ENCODE data around the gene PARP9.

DNA sequence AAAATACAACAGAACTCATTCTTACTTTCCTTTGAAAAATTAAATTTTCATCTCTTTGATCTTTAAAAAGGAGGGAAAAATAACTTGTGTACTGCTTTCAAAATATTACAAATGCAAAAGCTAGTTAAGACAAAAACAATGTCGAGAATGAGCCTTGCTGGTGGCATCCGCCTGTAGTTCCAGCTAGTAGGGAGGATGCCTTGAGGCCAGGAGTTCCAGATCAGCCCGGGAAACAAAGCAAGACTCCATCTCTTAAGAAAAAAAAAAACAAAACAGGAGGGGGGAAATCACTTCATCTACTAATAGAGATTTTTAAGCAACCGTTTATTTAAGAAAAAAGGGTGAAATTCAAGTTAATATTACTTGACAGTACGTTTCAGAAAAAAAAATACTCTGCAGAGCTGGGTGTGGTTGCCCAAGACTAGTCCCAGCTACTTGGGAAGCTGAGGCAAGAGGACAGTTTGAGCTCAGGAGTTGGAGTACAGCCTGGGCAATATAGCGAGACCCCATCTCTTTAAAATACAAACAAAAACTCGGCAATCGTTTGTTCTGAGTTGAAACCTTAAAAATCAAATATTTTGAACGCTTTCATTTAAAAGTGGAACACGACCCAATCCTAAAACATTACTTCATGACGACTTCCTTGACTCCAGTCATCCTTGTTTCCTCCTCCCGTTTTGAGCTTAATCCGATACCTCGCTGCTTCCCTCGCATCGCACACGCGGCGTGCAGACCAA, 50.5 kb downstream of the PARP9 start:
- TF ChIP-seq, protein P1, sequence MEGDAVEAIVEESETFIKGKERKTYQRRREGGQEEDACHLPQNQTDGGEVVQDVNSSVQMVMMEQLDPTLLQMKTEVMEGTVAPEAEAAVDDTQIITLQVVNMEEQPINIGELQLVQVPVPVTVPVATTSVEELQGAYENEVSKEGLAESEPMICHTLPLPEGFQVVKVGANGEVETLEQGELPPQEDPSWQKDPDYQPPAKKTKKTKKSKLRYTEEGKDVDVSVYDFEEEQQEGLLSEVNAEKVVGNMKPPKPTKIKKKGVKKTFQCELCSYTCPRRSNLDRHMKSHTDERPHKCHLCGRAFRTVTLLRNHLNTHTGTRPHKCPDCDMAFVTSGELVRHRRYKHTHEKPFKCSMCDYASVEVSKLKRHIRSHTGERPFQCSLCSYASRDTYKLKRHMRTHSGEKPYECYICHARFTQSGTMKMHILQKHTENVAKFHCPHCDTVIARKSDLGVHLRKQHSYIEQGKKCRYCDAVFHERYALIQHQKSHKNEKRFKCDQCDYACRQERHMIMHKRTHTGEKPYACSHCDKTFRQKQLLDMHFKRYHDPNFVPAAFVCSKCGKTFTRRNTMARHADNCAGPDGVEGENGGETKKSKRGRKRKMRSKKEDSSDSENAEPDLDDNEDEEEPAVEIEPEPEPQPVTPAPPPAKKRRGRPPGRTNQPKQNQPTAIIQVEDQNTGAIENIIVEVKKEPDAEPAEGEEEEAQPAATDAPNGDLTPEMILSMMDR (IDR thresholded peaks at IDR 0.05): no peak
- TF ChIP-seq, protein P2, sequence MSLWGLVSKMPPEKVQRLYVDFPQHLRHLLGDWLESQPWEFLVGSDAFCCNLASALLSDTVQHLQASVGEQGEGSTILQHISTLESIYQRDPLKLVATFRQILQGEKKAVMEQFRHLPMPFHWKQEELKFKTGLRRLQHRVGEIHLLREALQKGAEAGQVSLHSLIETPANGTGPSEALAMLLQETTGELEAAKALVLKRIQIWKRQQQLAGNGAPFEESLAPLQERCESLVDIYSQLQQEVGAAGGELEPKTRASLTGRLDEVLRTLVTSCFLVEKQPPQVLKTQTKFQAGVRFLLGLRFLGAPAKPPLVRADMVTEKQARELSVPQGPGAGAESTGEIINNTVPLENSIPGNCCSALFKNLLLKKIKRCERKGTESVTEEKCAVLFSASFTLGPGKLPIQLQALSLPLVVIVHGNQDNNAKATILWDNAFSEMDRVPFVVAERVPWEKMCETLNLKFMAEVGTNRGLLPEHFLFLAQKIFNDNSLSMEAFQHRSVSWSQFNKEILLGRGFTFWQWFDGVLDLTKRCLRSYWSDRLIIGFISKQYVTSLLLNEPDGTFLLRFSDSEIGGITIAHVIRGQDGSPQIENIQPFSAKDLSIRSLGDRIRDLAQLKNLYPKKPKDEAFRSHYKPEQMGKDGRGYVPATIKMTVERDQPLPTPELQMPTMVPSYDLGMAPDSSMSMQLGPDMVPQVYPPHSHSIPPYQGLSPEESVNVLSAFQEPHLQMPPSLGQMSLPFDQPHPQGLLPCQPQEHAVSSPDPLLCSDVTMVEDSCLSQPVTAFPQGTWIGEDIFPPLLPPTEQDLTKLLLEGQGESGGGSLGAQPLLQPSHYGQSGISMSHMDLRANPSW (CRISPR knock-in tag; conservative IDR thresholded peaks at IDR 0.05; ENCODE audit: low read depth): no peak
- TF ChIP-seq, protein P3, sequence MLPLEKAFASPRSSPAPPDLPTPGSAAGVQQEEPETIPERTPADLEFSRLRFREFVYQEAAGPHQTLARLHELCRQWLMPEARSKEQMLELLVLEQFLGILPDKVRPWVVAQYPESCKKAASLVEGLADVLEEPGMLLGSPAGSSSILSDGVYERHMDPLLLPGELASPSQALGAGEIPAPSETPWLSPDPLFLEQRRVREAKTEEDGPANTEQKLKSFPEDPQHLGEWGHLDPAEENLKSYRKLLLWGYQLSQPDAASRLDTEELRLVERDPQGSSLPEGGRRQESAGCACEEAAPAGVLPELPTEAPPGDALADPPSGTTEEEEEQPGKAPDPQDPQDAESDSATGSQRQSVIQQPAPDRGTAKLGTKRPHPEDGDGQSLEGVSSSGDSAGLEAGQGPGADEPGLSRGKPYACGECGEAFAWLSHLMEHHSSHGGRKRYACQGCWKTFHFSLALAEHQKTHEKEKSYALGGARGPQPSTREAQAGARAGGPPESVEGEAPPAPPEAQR (CRISPR knock-in tag; IDR thresholded peaks at IDR 0.05): no peak
- TF ChIP-seq, protein P4, sequence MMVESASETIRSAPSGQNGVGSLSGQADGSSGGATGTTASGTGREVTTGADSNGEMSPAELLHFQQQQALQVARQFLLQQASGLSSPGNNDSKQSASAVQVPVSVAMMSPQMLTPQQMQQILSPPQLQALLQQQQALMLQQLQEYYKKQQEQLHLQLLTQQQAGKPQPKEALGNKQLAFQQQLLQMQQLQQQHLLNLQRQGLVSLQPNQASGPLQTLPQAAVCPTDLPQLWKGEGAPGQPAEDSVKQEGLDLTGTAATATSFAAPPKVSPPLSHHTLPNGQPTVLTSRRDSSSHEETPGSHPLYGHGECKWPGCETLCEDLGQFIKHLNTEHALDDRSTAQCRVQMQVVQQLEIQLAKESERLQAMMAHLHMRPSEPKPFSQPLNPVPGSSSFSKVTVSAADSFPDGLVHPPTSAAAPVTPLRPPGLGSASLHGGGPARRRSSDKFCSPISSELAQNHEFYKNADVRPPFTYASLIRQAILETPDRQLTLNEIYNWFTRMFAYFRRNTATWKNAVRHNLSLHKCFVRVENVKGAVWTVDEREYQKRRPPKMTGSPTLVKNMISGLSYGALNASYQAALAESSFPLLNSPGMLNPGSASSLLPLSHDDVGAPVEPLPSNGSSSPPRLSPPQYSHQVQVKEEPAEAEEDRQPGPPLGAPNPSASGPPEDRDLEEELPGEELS (CRISPR knock-in tag; IDR thresholded peaks at IDR 0.05): no peak
- TF ChIP-seq, protein P5, sequence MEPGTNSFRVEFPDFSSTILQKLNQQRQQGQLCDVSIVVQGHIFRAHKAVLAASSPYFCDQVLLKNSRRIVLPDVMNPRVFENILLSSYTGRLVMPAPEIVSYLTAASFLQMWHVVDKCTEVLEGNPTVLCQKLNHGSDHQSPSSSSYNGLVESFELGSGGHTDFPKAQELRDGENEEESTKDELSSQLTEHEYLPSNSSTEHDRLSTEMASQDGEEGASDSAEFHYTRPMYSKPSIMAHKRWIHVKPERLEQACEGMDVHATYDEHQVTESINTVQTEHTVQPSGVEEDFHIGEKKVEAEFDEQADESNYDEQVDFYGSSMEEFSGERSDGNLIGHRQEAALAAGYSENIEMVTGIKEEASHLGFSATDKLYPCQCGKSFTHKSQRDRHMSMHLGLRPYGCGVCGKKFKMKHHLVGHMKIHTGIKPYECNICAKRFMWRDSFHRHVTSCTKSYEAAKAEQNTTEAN (CRISPR knock-in tag; IDR thresholded peaks at IDR 0.05): no peak

Measured in WTC11 (cell line).